Measurements from ENCODE around the gene CASZ1.

GRCh38 chr1:10833630-10834557 lies 37.4 kb upstream of the CASZ1 start:
- TF ChIP-seq EZH2 (IDR thresholded peaks at IDR 0.05; ENCODE audit: insufficient read depth, low read length) = no peak
- no peak for TF ChIP-seq CTCF (IDR thresholded peaks at IDR 0.05; ENCODE audit: insufficient read depth, low read depth, low read length)
